ENCODE results near the gene OR14A16.

OR14A16 gene

DNA sequence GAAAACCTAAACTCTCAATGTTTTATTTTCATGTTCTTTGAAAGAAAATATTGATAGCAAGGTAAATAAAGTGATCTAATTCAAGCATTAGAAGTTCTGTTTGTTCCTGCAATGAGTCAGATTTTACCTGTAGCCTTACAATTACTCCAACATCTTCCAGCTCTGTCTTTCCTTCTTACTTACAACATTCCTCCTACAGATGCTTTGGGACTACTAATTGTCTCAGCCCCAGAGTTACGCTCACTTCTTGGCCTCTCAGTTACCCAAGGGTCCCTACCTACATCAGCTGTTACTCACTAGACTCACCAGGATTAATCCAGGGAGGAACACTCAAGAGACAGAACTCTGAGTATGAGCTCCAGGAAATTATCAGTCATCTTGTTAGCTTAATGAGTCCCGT lies 26.4 kb downstream of the OR14A16 start:
- Histone ChIP-seq H3K27ac (no peak overlapping the region), H3K4me3 (no peak overlapping the region)

DNA sequence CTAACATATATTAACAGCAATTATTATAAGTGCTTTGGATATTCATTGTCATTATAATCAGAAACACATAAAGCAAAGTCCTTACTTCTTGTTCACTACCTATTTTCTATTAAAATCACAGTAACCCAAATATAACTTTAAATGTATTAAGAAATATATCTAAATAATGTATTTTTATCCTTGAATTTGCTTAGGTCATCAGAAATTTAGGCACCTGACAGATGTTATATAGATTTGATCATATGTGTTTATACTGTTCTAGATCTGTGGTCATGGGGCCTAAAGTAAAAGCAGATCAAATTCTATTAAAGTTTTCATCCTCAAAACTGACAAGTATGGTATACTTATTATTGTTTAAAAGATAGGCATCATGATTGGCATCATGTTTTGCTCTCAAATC lies 54.3 kb downstream of the OR14A16 start:
- H3K27ac ChIP-seq: no peak overlapping the region

More for the DNA sequence above, 54.3 kb downstream of the OR14A16 start:
- H3K4me3 ChIP-seq: no peak overlapping the region
